IPS DF 4.7 (cell line): ENCODE measurements around the gene RPRD1B.

Experiments used
- DNase-seq: peaks from one replicate; pipeline ENCODE4 v3.0.0-alpha.2; 2013; ENCODE audit warnings: low spot score; ENCODE audit errors: extremely low read depth

Gene RPRD1B

GRCh38 chr20:38135271-38135650 is 101.7 kb downstream of the RPRD1B start:
- no peak for DNase-seq

- no peak for DNase-seq
Measured at GRCh38 chr20:38135651-38136420, 102.3 kb downstream of the RPRD1B start.

- no peak for DNase-seq
Measured at GRCh38 chr20:38136421-38137245, 103.1 kb downstream of the RPRD1B start.

- DNase-seq = no peak
Measured at GRCh38 chr20:38137441-38138037, 104.0 kb downstream of the RPRD1B start.

GRCh38 chr20:38138086-38138778 is 104.7 kb downstream of the RPRD1B start:
- DNase-seq = no peak

GRCh38 chr20:38139156-38139912 is 105.8 kb downstream of the RPRD1B start:
- DNase-seq = no peak

GRCh38 chr20:38139977-38140753 is 106.6 kb downstream of the RPRD1B start:
- no peak for DNase-seq

GRCh38 chr20:38141204-38141888 is 107.8 kb downstream of the RPRD1B start:
- DNase-seq = no peak
